Endothelial cell of umbilical vein (primary cell): ENCODE data around the gene PXT1. TPM values are rescaled to one million over a fixed set of nuclear protein-coding genes. Genes with fewer than 3 reads are reported as not detected.

Experiments
- BruUV-seq: library from RNA; stranded (reverse); fragments of 400-500 nt; replicated peaks from 2 replicates; lab custom pipeline; 2021; lab: Mats Ljungman, UMichigan
- CTCF ChIA-PET: fragments of 300-600, 350-600 bp; sonication (Branson Sonifier 250); formaldehyde crosslinking; loops from one replicate; lab custom pipeline; 2021; ENCODE audit warnings: antibody characterized with exemption, inconsistent platforms; lab: Charles Lee
- POLR2A ChIA-PET: fragments of 300-600, 350-600 bp; sonication (Branson Sonifier 250); formaldehyde crosslinking; loops from one replicate; lab custom pipeline; 2021; ENCODE audit warnings: antibody characterized with exemption, inconsistent platforms; lab: Charles Lee
- DNase-seq: peaks from one replicate; pipeline ENCODE4 v3.0.0-alpha.2; 2011; ENCODE audit warnings: low read depth, low spot score
- FAIRE-seq: peaks from 2 replicates; lab custom pipeline; 2011; peaks lifted over from hg19 to GRCh38; lab: Jason Lieb, UNC
- H2AFZ ChIP-seq: 2 replicates; pipeline ENCODE4 v1.6.0; 2012; ENCODE audit warnings: low read depth, low read length, control low read depth, inconsistent platforms
- H3K27ac ChIP-seq: 2 replicates; pipeline ENCODE4 v1.5.1; 2011; ENCODE audit warnings: low read depth, mild to moderate bottlenecking, control low read depth, low read length, moderate library complexity; ENCODE audit not compliant: insufficient read depth
- H3K27me3 ChIP-seq, 2 experiments: 2 replicates each; pipeline versions ENCODE4 v1.6.0 to v1.6.1; 2011; ENCODE audit warnings: low read length in 2 of 2, mixed read lengths in 1 of 2; ENCODE audit not compliant: control insufficient read depth in 2 of 2, insufficient read depth in 2 of 2
- H3K36me3 ChIP-seq, 2 experiments: 2 replicates in 1 of 2; 3 replicates in 1 of 2; pipeline ENCODE4 v1.5.1; 2011; ENCODE audit warnings: low read length in 2 of 2, mild to moderate bottlenecking in 1 of 2, moderate library complexity in 1 of 2; ENCODE audit not compliant: control insufficient read depth in 2 of 2, insufficient read depth in 2 of 2; ENCODE audit errors: extremely low read depth in 1 of 2
- H3K4me1 ChIP-seq: 3 replicates; pipeline ENCODE4 v1.5.1; 2011; ENCODE audit warnings: mild to moderate bottlenecking, low read length; ENCODE audit not compliant: control insufficient read depth, insufficient read depth; ENCODE audit errors: extremely low read depth
- H3K4me2 ChIP-seq: 2 replicates; pipeline ENCODE4 v1.6.1; 2011; ENCODE audit warnings: low read length, control low read depth, mixed read lengths; ENCODE audit not compliant: insufficient read depth
- H3K4me3 ChIP-seq, 3 experiments: fragments of 200-600 bp in 1 of 3; sonication (generic), shearing (Covaris generic) in 1 of 3; replicated peaks in 1 of 3; 2 replicates each; pipeline ENCODE4 v1.5.1; 2011 to 2016; ENCODE audit warnings: control low read depth in 3 of 3, low read length in 3 of 3, mild to moderate bottlenecking in 2 of 3, inconsistent platforms in 1 of 3, low read depth in 1 of 3, moderate library complexity in 1 of 3; ENCODE audit not compliant: insufficient read depth in 1 of 3
- H3K79me2 ChIP-seq: 2 replicates; pipeline ENCODE4 v1.6.0; 2012; ENCODE audit warnings: low read length, inconsistent platforms; ENCODE audit not compliant: control insufficient read depth, insufficient read depth
- H3K9ac ChIP-seq: replicated peaks from 2 replicates; pipeline ENCODE3; 2011; ENCODE audit warnings: low read length, control low read depth; ENCODE audit not compliant: insufficient read depth; ENCODE audit errors: extremely low read depth
- H3K9me1 ChIP-seq: replicated peaks from 3 replicates; pipeline ENCODE4 v1.6.0; 2011; ENCODE audit warnings: mild to moderate bottlenecking, low read length; ENCODE audit not compliant: control insufficient read depth, insufficient read depth; ENCODE audit errors: extremely low read depth
- H3K9me3 ChIP-seq: replicated peaks from 2 replicates; pipeline ENCODE4 v1.5.1; 2012; ENCODE audit warnings: low read length, inconsistent platforms; ENCODE audit not compliant: control insufficient read depth, insufficient read depth
- H4K20me1 ChIP-seq: replicated peaks from 2 replicates; pipeline ENCODE3; 2011; ENCODE audit warnings: mild to moderate bottlenecking, low read length; ENCODE audit not compliant: control insufficient read depth, insufficient read depth; ENCODE audit errors: extremely low read depth
- CTCF ChIP-seq, 2 donors: IDR thresholded peaks; 1 replicate in 1 of 2; 2 replicates in 1 of 2; pipeline ENCODE4 v1.5.1; 2011; ENCODE audit warnings: low read length in 2 of 2, mild to moderate bottlenecking in 2 of 2, moderate library complexity in 2 of 2, control low read depth in 1 of 2, inconsistent platforms in 1 of 2, low read depth in 1 of 2; ENCODE audit not compliant: insufficient read depth in 1 of 2; ENCODE audit errors: extremely low read depth in 1 of 2
- EZH2 ChIP-seq: IDR thresholded peaks from 2 replicates; pipeline ENCODE4 v1.6.1; 2012; ENCODE audit warnings: borderline replicate concordance, low read depth, mild to moderate bottlenecking, moderate library complexity, low read length, inconsistent platforms; ENCODE audit not compliant: severe bottlenecking
- FOS ChIP-seq: IDR thresholded peaks from 2 replicates; pipeline ENCODE4 v1.6.1; 2011; ENCODE audit warnings: mild to moderate bottlenecking, low read length, moderate library complexity, borderline replicate concordance; ENCODE audit not compliant: insufficient read depth
- GATA2 ChIP-seq: IDR thresholded peaks from 2 replicates; pipeline ENCODE4 v1.7.0; 2011; ENCODE audit warnings: low read depth, mild to moderate bottlenecking, moderate library complexity, mixed read lengths, low read length; ENCODE audit not compliant: insufficient read length, insufficient read depth
- JUN ChIP-seq: IDR thresholded peaks from 2 replicates; pipeline ENCODE4 v1.6.1; 2011; ENCODE audit warnings: borderline replicate concordance, low read depth; ENCODE audit not compliant: insufficient read length, insufficient read depth
- MAX ChIP-seq: IDR thresholded peaks from 2 replicates; pipeline ENCODE4 v1.6.1; 2011; ENCODE audit not compliant: insufficient read depth, insufficient read length
- MYC ChIP-seq: IDR thresholded peaks from one replicate; pipeline ENCODE4 v1.6.1; 2011; ENCODE audit warnings: mild to moderate bottlenecking, low read depth, low read length
- POLR2A ChIP-seq: IDR thresholded peaks from 2 replicates; pipeline ENCODE4 v1.6.1; 2012; ENCODE audit warnings: low read depth, mild to moderate bottlenecking, control low read depth, low read length
- POLR2AphosphoS5 ChIP-seq: IDR thresholded peaks from 2 replicates; pipeline ENCODE4 v1.6.1; 2012; ENCODE audit warnings: low read depth, mild to moderate bottlenecking, control low read depth, low read length, moderate library complexity; ENCODE audit not compliant: insufficient read depth
- dilution Hi-C: fragments of 300-500 bp; cut with MboI; formaldehyde crosslinking; loops from one replicate; pipeline ENCODE4 v1.15.0; 2019; ENCODE audit warnings: low sequenced_read_pairs; ENCODE audit not compliant: extremely low pct_ligation_motif_present
- intact Hi-C: fragments of 100-400 bp; cut with micrococcal nuclease; formaldehyde crosslinking; loops from one replicate; pipeline ENCODE4 v1.10.0; 2022
- polyA plus RNA-seq, 4 experiments: library from polyadenylated mRNA; depleted of rRNA in 3 of 4; stranded (reverse) in 3 of 4; unstranded in 1 of 4; fragments of >200 nt; gene quantifications; 2 replicates each; pipeline versions ENCODE4 v1.2.1 to v1.2.3, GENCODE V29; 2011 to 2012; ENCODE audit warnings: missing spikeins in 1 of 4
- total RNA-seq: library from RNA; stranded (reverse); gene quantifications from 2 replicates; pipeline ENCODE4 v1.2.3, GENCODE V29; 2021

PXT1 gene
- total and polyA plus RNA-seq, 2 donors (not counting 3 experiments of a cell fraction or from before 2014, with no cell fraction given): not detected

- TF ChIP-seq EZH2 (no peak), GATA2 (no peak), POLR2A (no peak), POLR2AphosphoS5 (no peak), CTCF (IDR thresholded peaks at IDR 0.05; ENCODE audit: extremely low read depth in 1 of 2, insufficient read depth in 1 of 2, low read depth in 1 of 2, low read length in 2 of 2) (no peak), JUN (no peak), MYC (no peak), MAX (no peak), FOS (no peak)
- no peaks in the 10 kb centered on the region for H3K79me2 ChIP-seq
- no peak overlapping the region for H3K4me2 ChIP-seq
- intact Hi-C loops (no loop called here), dilution Hi-C loops (no loop called here)
- H3K27me3 ChIP-seq: peaks cover 0 to 4% of the 10 kb centered on the region in 2 experiments
- H4K20me1 ChIP-seq: no peaks in the 10 kb centered on the region
- no peaks in the 10 kb centered on the region for H3K9me1 ChIP-seq
- H2AFZ ChIP-seq: no peak overlapping the region
- DNase-seq (no peak), FAIRE-seq (no peak)
- no peak overlapping the region for H3K9ac ChIP-seq
- H3K27ac ChIP-seq: no peak overlapping the region
- POLR2A ChIA-PET: no interaction called here
- CTCF ChIA-PET: interaction anchor here (0.8 to 1.9 kb wide), 2 partner anchors 41 to 80 kb away, joined by 3 to 5 read pairs; no protein-coding TSS in a partner anchor
- BruUV-seq: no TSS peak
- peaks cover 2% of the 10 kb centered on the region for H3K4me1 ChIP-seq
- no peaks in the 10 kb centered on the region for H3K9me3 ChIP-seq
- no peak overlapping the region for H3K4me3 ChIP-seq
- no peaks in the 10 kb centered on the region for H3K36me3 ChIP-seq
These were observed 60.9 kb downstream of the PXT1 start for GRCh38 chr6:36381502-36382389.
